Effector memory CD4-positive, alpha-beta T cell (primary cell): ENCODE data around the gene HHIPL1.

Source experiments
- DNase-seq, 3 donors: peaks; one replicate each; pipeline ENCODE4 v3.0.0-alpha.2; 2020
- H3K27ac ChIP-seq: 2 replicates; pipeline ENCODE4 v1.7.0; 2013; ENCODE audit warnings: mild to moderate bottlenecking, low read length, moderate library complexity; ENCODE audit not compliant: insufficient read depth, poor library complexity, severe bottlenecking
- H3K27me3 ChIP-seq: replicated peaks from 2 replicates; pipeline ENCODE4 v1.7.0; 2013; ENCODE audit warnings: mild to moderate bottlenecking, low read length; ENCODE audit not compliant: insufficient read depth, control insufficient read depth, poor library complexity, severe bottlenecking
- H3K36me3 ChIP-seq: 2 replicates; pipeline ENCODE4 v1.7.0; 2013; ENCODE audit warnings: mild to moderate bottlenecking, low read length, moderate library complexity; ENCODE audit not compliant: control insufficient read depth, insufficient read depth
- H3K4me1 ChIP-seq: 2 replicates; pipeline ENCODE4 v1.7.0; 2013; ENCODE audit warnings: low read length, mild to moderate bottlenecking; ENCODE audit not compliant: control insufficient read depth, insufficient read depth, poor library complexity, severe bottlenecking
- H3K4me3 ChIP-seq: 2 replicates; pipeline ENCODE4 v1.7.0; 2013; ENCODE audit warnings: low read length, low read depth, mild to moderate bottlenecking; ENCODE audit not compliant: insufficient read depth, poor library complexity, severe bottlenecking
- H3K9me3 ChIP-seq: 2 replicates; pipeline ENCODE4 v1.7.0; 2013; ENCODE audit warnings: mild to moderate bottlenecking, low read length, moderate library complexity; ENCODE audit not compliant: control insufficient read depth

HHIPL1 gene

DNA sequence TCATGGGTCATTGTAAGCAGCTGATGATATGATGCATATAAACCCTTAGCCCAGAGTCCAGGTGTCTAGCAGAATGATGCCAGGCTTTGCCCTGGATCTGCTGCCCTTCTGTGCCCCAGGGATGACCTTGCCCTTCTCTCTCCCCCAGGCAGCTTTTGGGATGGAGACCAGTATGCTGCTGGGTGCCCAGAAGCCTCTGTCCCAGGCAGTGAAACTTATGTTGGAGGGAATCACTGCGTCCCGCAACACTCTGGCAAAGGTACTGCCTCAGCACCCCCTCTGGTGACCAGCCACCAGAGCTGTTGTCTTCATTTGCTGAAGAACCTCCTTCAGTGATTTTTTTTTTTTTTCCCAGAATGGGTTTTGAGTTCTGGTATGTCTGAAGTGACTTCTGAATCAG, 62.5 kb downstream of the HHIPL1 start:
- Histone ChIP-seq H3K27me3 (no peaks in the 10 kb centered on the region), H3K36me3 (no peaks in the 10 kb centered on the region), H3K4me1 (no peaks in the 10 kb centered on the region), H3K9me3 (no peaks in the 10 kb centered on the region), H3K4me3 (no peak overlapping the region), H3K27ac (no peak overlapping the region)
- no peak for DNase-seq

DNA sequence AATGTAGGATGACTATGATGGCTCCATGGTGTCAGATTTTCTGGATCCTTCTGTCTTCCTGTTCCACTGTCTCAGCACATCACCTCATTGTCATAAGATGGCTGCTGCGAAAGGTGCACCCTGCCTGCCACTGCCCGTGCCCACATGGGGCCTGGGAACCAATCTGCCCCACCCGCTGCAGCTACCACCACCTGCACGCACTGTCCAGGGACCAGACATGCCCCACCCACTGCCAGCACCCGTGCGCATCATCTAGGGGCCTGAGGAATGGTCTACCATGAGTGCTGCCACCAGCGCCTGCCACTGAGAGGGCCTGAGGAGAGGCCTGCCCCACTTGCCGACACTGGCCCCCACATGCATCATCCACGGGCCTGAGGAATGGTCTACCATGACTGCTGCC, 63.0 kb downstream of the HHIPL1 start:
- Histone ChIP-seq H3K27ac (no peak overlapping the region), H3K36me3 (no peaks in the 10 kb centered on the region), H3K9me3 (no peaks in the 10 kb centered on the region), H3K27me3 (no peaks in the 10 kb centered on the region), H3K4me1 (no peaks in the 10 kb centered on the region), H3K4me3 (no peak overlapping the region)
- DNase-seq = no peak

DNA sequence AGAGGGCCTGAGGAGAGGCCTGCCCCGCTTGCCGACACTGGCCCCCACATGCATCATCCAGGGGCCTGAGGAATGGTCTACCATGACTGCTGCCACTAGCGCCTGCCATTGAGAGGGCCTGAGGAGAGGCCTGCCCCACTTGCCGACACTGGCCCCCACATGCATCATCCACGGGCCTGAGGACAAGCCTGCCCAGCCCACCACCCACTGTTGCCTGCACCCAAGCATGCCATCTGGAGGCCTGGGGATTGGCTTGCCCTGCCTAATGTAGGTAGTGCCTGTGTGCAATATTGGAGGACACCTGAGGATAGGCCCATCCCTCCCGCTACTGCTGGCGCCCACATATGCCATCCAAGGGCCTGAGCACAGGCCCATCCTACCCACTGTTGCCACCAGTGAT, 63.5 kb downstream of the HHIPL1 start:
- Histone ChIP-seq H3K27me3 (no peaks in the 10 kb centered on the region), H3K4me1 (no peaks in the 10 kb centered on the region), H3K36me3 (no peaks in the 10 kb centered on the region), H3K9me3 (no peaks in the 10 kb centered on the region), H3K4me3 (no peak overlapping the region), H3K27ac (no peak overlapping the region)
- no peak for DNase-seq

DNA sequence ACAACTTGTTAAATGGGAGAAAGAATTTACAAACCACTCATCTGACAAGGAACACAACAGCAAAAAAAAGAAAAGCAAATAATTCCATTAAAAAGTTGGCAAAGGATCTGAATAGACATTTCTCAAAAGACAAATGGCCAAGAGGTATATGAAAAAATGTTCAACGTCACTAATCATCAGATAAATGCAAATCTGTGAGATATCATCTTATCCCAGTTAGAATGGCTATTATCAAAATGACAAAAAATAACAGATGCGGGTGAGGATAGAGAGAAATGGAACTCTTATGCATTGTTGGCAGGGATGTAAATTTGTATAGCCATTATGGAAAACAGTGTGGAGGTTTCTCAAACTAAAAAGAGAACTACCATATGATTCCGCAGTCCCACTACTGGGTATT, 69.0 kb downstream of the HHIPL1 start:
- DNase-seq = no peak
- no peaks in the 10 kb centered on the region for H3K36me3 ChIP-seq
- no peak overlapping the region for H3K27ac ChIP-seq
- no peaks in the 10 kb centered on the region for H3K9me3 ChIP-seq
- H3K4me3 ChIP-seq = no peak overlapping the region
- no peaks in the 10 kb centered on the region for H3K4me1 ChIP-seq
- no peaks in the 10 kb centered on the region for H3K27me3 ChIP-seq

DNA sequence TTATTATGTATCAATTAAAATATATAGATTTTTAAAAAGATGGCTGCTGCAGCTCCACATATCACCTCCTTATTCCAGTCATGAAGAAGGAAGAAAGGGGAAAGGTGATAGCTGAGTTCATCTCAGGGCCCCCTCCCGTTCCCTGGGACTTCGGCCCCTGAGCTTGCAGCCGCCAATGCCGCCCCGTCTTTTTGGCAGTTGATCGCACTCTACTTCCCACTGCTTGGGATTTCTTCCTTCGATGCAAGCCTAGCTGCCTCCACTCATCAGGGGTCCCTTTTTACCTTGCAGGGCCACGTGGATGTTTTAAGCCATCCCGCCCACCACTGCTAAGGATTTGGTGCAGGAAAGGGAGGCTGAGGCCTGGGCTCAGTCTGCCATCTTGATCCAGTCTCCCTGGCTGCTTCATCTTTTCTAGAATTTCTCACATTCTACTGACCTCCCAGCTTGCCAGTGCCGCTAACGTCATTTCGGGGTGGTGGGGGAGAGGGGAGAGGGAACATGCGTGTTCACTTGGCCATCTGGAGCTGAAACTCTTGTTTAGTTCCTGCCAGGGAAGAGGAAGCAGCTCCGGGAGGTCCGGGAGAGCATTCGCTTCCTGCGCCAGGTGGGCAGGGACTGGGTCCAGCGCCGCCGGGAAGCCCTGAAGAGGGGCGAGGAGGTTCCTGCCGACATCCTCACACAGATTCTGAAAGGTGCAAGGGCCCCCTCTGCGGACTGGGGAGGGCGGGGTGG, 70.5 kb downstream of the HHIPL1 start:
- Histone ChIP-seq H3K27ac (no peak overlapping the region), H3K36me3 (no peaks in the 10 kb centered on the region), H3K27me3 (no peaks in the 10 kb centered on the region), H3K9me3 (no peaks in the 10 kb centered on the region), H3K4me3 (no peak overlapping the region), H3K4me1 (no peaks in the 10 kb centered on the region)
- no peak for DNase-seq

DNA sequence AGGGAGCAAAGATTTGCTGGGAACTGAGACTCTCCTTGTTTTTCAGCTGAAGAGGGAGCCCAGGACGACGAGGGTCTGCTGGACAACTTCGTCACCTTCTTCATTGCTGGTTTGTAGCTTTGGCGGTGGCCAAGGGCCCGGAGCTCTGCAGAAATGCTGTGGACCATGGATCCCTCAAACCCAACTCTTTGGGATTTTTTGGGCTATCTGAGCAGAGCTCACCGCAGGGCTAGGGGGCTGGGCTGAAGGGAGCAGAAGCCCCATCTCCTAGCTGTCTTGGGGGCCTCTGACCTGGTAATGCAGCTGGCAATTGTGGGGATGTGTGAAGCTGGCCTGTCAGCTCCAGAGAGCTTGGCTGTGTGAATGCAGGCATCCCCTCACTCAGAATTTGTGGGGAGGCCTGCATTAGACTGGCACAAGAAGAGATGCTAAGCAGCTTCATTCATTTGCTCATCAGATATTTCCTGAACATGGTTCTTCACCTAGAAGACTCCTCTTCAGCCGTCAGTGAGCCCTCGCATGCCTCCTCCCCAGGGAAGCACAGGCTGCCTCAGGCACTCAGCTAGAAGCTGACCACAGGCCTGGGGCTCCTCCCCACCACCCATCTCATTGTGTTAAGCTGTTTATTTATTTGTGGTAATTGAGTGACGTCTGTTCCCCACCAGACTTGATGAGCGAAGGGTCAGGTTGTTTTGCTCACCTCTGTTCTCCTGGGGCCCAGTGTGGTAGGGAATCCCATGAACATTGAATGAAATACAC, 71.3 kb downstream of the HHIPL1 start:
- Histone ChIP-seq H3K27me3 (no peaks in the 10 kb centered on the region), H3K4me3 (no peak overlapping the region), H3K36me3 (no peaks in the 10 kb centered on the region), H3K9me3 (no peaks in the 10 kb centered on the region), H3K27ac (no peak overlapping the region), H3K4me1 (no peaks in the 10 kb centered on the region)
- no peak for DNase-seq

DNA sequence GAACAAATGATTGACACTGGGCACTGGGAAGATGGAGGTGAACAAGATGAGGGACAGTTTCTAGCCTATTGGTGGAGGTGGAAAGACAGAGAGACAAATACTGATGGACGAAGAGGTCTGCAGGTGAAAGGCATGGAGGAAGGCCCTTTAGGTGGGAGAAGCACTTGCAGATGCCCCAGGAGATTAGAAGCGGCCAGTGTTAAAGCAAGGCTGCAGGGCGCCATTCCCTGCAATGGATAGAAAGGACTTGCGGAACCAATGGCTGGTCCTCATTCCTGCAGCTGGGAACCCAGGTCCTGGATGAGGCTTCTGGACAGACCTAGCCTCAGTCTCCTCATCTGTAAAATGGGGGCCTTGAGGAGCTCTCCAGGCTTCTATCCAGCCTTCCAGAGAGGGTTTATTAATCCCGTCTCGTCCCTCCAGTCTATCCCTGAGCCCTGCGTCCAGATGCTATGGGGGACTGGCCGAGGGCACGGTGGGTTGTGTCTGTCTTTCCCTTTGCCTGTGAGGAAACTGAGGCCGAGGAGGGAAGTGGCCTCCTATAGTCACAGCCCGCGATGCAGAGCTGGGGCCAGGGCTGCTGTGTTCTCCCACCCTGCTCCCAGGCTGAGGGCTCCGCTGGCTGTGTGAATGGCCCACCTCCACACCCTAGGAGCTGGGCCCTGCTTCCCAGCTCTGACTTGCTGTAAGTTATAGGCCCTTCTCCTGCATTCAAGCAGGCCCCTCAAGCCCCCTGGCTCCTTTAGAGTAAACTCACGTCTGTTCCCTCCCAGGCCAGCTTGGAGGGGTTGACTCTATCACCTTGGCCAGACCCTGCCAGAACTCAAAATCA, 72.1 kb downstream of the HHIPL1 start:
- DNase-seq = no peak
- H3K27ac ChIP-seq = no peak overlapping the region
- H3K9me3 ChIP-seq = no peaks in the 10 kb centered on the region
- H3K4me3 ChIP-seq = no peak overlapping the region
- H3K4me1 ChIP-seq = no peaks in the 10 kb centered on the region
- H3K36me3 ChIP-seq = no peaks in the 10 kb centered on the region
- no peaks in the 10 kb centered on the region for H3K27me3 ChIP-seq

GRCh38 chr14:99717682-99718013, 72.7 kb downstream of the HHIPL1 start:
- no peaks in the 10 kb centered on the region for H3K27me3 ChIP-seq
- H3K36me3 ChIP-seq = no peaks in the 10 kb centered on the region
- no peak for DNase-seq
- H3K4me1 ChIP-seq = no peaks in the 10 kb centered on the region
- H3K4me3 ChIP-seq = no peak overlapping the region
- no peak overlapping the region for H3K27ac ChIP-seq
- H3K9me3 ChIP-seq = no peaks in the 10 kb centered on the region

GRCh38 chr14:99718031-99718810, 73.3 kb downstream of the HHIPL1 start:
- no peaks in the 10 kb centered on the region for H3K27me3 ChIP-seq
- H3K9me3 ChIP-seq = no peaks in the 10 kb centered on the region
- H3K27ac ChIP-seq = no peak overlapping the region
- no peak for DNase-seq
- H3K36me3 ChIP-seq = no peaks in the 10 kb centered on the region
- no peaks in the 10 kb centered on the region for H3K4me1 ChIP-seq
- H3K4me3 ChIP-seq = no peak overlapping the region
